Right hindlimb (tissue), 1 donor: Measurements from ENCODE around the gene EIF2B5.
"Not testable (repeated sequence)": the region's sequence is repeated elsewhere in the genome, so short reads cannot be mapped to it uniquely, and the experiment has no call there.

Source experiments
- DNase-seq: peaks from one replicate; pipeline ENCODE4 v3.0.0-alpha.2; 2018

The EIF2B5 gene

GRCh38 chr3:184135149-184135910 is at the start of gene EIF2B5:
TSS of gene EIF2B5 (plus strand) at chr3:184135358. CDS start at chr3:184135386, 28 bp downstream.
- peak; percentile 96 for DNase-seq

- DNase-seq = no peak
Observed at GRCh38 chr3:184085389-184085852, 49.7 kb upstream of the EIF2B5 start.

DNA sequence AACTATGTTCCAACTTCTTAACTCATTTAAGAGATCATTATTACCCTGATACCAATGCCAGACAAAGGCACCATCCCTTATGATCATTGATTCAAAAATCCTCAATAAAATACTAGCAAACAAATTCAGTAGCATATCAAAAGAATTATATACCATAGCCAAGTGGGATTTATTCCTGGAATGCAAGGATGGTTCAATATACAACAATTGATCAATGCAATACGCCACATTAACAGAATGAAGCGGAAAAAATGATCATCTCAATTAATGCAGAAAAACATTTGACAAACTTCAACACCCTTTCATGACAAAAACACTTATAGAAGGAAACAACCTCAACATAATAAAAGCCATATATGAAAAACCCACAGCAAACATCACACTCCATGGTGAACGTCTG is 43.0 kb upstream of the EIF2B5 start:
- DNase-seq = no peak

- DNase-seq = no peak
Observed at GRCh38 chr3:184096811-184097383, 38.3 kb upstream of the EIF2B5 start, which contains the start of gene HTR3E. TSS of gene HTR3E (plus strand) at chr3:184097064. CDS start at chr3:184097530, 466 bp downstream.

DNA sequence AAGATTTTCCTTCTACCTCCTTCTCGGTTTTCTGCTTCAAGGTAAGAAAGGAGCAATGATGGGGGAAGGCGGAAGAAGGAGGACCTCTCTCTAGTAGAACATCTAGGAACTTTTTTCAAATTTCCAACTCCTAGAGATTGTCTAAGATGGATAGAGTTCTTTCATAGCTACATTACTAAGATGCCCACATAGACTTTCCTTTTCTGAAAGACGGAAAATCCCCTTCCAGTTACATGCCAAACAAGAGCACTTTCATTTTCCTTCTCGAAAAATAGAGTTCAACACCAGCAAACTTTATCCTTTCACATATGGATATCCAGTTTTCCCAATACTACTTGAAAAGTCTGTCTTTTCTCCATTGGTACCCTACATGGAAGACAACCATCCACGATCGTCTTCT is 37.6 kb upstream of the EIF2B5 start:
- no peak for DNase-seq

DNA sequence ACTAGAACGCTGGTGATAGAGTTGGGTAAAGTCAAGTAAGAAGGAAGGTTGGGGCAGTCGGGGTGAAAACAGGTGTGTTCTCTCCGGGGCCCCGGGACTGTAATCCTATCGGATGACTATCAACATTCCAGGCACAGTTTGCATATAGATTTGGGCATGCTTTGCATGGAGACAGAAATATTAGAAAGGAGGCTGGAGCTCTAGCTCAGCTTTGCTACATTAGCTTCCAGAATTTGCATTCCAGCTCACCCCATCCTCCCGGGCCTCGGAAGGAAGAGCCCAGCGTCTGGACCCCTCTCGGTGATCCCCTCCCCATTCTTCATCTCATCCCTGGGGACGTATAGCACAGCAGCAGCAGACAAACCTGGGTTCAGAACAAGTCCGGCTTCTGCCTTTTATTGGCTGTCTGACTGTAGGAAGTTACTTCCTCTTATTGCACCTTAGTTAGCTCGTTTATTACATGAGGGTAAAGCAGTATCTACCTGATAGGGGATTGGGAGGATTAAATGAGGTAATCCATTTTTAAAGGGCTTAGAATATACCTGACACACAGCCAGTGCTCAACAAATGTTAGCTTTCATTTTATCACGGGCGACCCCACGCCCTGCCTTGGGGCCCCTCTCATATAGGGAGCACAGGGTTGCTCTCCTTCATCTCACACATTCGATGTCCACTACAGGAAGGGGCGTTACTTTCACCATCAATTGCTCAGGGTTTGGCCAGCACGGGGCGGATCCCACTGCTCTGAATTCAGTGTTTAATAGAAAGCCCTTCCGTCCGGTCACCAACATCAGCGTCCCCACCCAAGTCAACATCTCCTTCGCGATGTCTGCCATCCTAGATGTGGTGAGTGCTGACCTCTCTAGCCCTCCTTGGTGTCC is 35.1 kb upstream of the EIF2B5 start:
- no peak for DNase-seq

DNA sequence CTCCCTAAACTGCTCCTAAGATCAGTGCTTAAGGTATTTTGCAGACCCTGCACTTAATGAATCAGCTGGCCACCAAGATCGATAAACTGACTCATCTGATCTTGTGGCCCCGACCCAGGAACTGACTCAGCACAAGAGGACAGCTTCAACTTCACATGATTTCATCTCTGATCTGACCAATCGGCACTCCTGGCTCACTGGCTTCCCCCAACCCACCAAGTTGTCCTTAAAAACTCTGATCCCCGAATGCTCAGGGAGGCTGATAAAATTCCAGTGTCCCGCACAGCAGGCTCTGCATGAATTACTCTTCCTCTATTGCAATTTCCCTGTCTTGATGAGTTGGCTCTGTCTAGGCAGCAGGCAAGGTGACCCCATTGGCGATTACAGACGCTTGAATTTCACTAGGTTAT is 24.8 kb upstream of the EIF2B5 start:
- no peak for DNase-seq

DNA sequence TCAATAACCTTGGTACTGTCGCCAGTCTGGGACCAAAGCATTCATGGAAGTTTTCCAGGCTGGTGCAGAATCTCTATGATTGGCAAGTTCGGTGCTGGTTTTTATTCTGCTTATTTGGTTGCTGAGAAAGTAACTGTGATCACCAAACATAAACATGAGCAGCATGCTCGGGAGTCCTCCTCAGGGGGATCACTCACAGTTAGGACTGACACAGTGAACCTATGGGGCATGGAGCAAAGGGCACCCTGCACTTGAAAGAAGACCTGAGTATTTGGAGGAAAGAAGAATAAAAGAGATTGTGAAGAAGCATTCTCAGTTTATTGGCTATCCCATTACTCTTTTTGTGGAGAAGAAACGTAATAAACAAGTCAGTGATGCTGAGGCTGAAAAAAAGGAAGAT is 19.1 kb upstream of the EIF2B5 start:
- DNase-seq = no peak

- DNase-seq = no peak
Observed at GRCh38 chr3:184117636-184118035, 17.5 kb upstream of the EIF2B5 start.

- not testable (repeated sequence) for DNase-seq
Observed at GRCh38 chr3:184121031-184121430, 14.1 kb upstream of the EIF2B5 start.

DNA sequence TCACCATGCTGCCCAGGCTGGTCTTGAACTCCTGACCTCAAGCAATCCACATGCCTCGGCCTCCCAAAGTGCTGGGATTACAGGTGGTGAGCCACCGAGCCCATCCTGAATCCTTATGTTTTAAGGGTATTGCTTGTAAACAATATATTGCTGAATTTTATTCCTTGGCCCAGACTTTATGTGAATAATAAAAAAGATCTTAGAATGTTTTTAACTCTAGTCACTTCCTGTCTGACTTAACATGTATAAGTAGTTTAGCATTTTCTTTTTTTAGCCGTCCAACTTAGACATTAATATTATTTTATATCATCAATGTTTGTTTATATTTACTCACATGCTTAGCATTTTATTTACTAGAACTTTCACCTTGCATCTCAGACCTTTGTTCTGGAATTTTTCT is 9.2 kb upstream of the EIF2B5 start:
- no peak for DNase-seq

GRCh38 chr3:184129012-184129411 is 6.1 kb upstream of the EIF2B5 start:
- DNase-seq = no peak

- no peak for DNase-seq
Observed at GRCh38 chr3:184132945-184133344, 2.2 kb upstream of the EIF2B5 start.

- DNase-seq = peak; percentile 93
Observed at GRCh38 chr3:184133840-184134745, 1.1 kb upstream of the EIF2B5 start.

DNA sequence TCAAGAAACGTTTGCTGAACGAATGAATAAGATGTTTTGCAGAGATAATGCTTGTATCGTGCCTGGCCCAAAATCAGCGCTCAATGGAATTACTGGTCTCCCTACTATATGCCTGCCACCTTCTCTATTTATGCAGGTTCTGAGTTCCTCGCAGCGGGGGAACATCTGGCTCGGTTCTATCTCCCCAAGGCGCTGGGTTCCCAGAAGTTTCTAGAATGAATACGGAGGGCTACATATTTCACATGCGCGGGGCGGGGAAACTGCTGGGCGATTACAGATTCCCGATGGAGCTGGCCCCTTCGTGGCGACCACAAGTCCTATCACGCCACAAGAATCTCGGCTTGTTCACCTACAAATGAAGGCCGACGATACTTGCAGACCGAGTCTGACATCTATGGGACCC is 411 bp upstream of the EIF2B5 start:
- DNase-seq = no peak

GRCh38 chr3:184135911-184136260 is 728 bp downstream of the EIF2B5 start:
- no peak for DNase-seq

DNA sequence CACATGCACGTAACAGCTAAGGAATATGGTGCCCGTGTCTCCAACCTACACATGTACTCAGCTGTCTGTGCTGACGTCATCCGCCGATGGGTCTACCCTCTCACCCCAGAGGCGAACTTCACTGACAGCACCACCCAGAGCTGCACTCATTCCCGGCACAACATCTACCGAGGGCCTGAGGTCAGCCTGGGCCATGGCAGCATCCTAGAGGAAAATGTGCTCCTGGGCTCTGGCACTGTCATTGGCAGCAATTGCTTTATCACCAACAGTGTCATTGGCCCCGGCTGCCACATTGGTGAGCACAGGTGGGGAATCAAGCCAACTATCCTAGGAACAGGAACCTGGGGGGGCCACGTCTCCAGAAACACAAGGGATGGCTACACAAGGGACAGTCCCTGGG is 5.3 kb downstream of the EIF2B5 start:
- DNase-seq = no peak

DNA sequence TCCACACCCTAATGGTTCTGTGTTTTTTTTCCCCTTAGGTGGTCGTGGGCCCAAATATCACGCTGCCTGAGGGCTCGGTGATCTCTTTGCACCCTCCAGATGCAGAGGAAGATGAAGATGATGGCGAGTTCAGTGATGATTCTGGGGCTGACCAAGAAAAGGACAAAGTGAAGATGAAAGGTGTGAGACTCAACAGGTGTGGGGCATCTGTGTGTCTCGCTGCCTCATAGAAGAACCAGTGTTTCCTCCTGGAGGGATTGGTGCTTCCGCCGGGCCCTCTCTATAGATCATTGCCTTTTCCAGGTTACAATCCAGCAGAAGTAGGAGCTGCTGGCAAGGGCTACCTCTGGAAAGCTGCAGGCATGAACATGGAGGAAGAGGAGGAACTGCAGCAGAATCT is 7.0 kb downstream of the EIF2B5 start:
- no peak for DNase-seq

GRCh38 chr3:184143327-184143726 is 8.2 kb downstream of the EIF2B5 start:
- DNase-seq = no peak

- no peak for DNase-seq
Observed at GRCh38 chr3:184144505-184144904, 9.3 kb downstream of the EIF2B5 start.

DNA sequence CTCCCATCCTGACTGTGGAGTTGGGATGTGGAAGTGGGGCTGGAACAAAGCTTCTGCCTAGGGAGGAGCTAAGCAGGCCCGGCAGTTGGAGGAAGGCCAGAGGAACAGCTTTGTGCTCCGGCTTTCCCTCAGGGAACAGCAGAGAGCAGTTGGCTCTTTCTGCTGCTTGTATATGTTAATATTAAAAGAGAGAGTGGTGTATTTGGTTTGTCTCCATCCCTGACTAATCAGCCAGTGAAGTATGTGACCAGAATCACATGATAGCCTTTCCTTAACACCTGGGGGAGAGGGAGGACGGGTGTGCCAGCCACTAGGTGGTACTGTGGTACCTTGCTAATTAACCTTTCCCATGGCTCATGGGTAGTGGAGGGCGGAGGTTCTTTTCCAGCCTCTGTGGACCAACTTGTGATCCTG is 10.0 kb downstream of the EIF2B5 start:
- DNase-seq = peak; percentile 81

DNA sequence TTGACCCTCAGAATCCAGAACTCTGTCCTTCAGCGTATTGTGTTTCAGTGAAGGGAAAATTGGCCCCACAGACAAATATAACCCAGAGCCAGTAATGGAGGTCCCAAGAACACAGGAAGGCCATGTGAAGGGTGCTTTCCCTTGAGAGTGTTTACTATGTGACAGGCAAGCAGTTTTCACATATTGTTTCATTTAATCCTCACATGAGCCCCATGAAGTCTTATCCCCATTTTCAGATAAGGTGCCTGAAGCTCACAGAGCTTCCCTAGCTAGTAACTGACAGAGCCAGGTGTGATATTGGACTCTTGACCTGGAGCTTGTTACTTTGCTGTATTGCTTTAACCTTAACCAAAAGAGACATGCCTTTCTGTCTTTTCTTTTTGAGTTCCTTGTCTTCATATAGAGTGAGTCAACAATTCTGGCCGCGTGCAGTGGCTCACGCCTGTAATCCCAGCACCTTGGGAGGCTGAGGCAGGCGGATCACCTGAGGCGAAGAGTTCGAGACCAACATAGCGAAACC is 10.7 kb downstream of the EIF2B5 start:
- DNase-seq = no peak
